Lung (tissue), 12 donors: ENCODE results near the gene BCO2. TPM values are rescaled to one million over a fixed set of nuclear protein-coding genes. Genes with fewer than 3 reads are reported as not detected.

ENCODE experiments used
- ATAC-seq: fragments of 200-7000 bp; cut with Tn5 transposase; one replicate; pipeline ENCODE4 v1.9.1; 2020; ENCODE audit warnings: moderate number of reproducible peaks; ENCODE audit not compliant: insufficient read depth, low FRiP score
- DNase-seq, 3 donors: peaks; one replicate each; pipeline ENCODE4 v3.0.0-alpha.2; 2013 to 2017
- H3K27ac ChIP-seq, 2 donors: one replicate each; pipeline ENCODE4 v1.5.1; 2013; ENCODE audit warnings: mild to moderate bottlenecking in 2 of 2, moderate library complexity in 2 of 2, control low read depth in 1 of 2, inconsistent platforms in 1 of 2, low read depth in 1 of 2, low read length in 1 of 2
- H3K27me3 ChIP-seq, 3 donors: one replicate each; pipeline ENCODE4 v1.5.1; 2013; ENCODE audit warnings: low read length in 2 of 3; ENCODE audit not compliant: control insufficient read depth in 3 of 3, insufficient read depth in 3 of 3
- H3K36me3 ChIP-seq, 4 donors: one replicate each; pipeline ENCODE4 v1.5.1; 2013; ENCODE audit warnings: low read length in 4 of 4, mild to moderate bottlenecking in 1 of 4, moderate library complexity in 1 of 4; ENCODE audit not compliant: control insufficient read depth in 4 of 4, insufficient read depth in 4 of 4
- H3K4me1 ChIP-seq, 5 donors: one replicate each; pipeline ENCODE4 v1.5.1; 2013; ENCODE audit warnings: low read length in 5 of 5, mild to moderate bottlenecking in 2 of 5, moderate library complexity in 1 of 5; ENCODE audit not compliant: control insufficient read depth in 5 of 5, insufficient read depth in 5 of 5
- H3K4me3 ChIP-seq: one replicate; pipeline ENCODE4 v1.5.1; 2013; ENCODE audit warnings: mild to moderate bottlenecking, control low read depth, moderate library complexity
- H3K9ac ChIP-seq, 2 donors: one replicate each; pipeline ENCODE4 v1.5.1; 2013; ENCODE audit warnings: low read length in 2 of 2, control low read depth in 1 of 2; ENCODE audit not compliant: insufficient read depth in 1 of 2
- H3K9me3 ChIP-seq, 4 donors: one replicate each; pipeline ENCODE4 v1.5.1; 2013; ENCODE audit warnings: low read length in 3 of 4, mild to moderate bottlenecking in 1 of 4, moderate library complexity in 1 of 4; ENCODE audit not compliant: control insufficient read depth in 4 of 4, insufficient read depth in 3 of 4
- CTCF ChIP-seq: IDR thresholded peaks from 2 replicates; pipeline ENCODE4 v1.5.1; 2012; ENCODE audit warnings: mild to moderate bottlenecking; ENCODE audit errors: control extremely low read depth, extremely low read depth
- WGBS, 2 donors: extraction: QIAGEN DNeasy Blood & Tissue Kit; methylation state at CpG; one replicate each; pipeline ENCODE4 v1.1.7; 2013; 5-methylcytosine and 5-hydroxymethylcytosine counted together
- polyA plus RNA-seq, 2 donors: library from polyadenylated mRNA; stranded (reverse); fragments of 200-250 nt; gene quantifications; one replicate each; pipeline ENCODE4 v1.2.1, GENCODE V29; 2013
- total RNA-seq, 2 donors: library from RNA; depleted of rRNA in 1 of 2; stranded (reverse); fragments of >200 nt in 1 of 2; gene quantifications; one replicate each; pipeline ENCODE4 v1.2.1, GENCODE V29; 2014 to 2021
- donor health status: control.
- donor health status: control.
- donor health status: Bipolar disorder and iron deficiency.
- donor health status: healthy.
- donor health status: DM: yes; HTN: yes; CAD: no.

BCO2 gene
- total and polyA plus RNA-seq, 4 donors: 2.8 to 20.3 (median 6.7) TPM

- Histone ChIP-seq H3K4me1 (no peaks in the 10 kb centered on the region), H3K36me3 (peaks cover 0 to 2% (median 0%) of the 10 kb centered on the region in 4 donors), H3K9ac (no peak overlapping the region), H3K27ac (no peak overlapping the region), H3K27me3 (no peaks in the 10 kb centered on the region), H3K9me3 (no peaks in the 10 kb centered on the region), H3K4me3 (no peak overlapping the region)
- WGBS, 2 donors: 41 to 77% methylated on average over 5 of the region's 5 CpGs
- DNase-seq (peak in 2 of 3 donors; percentile 12), ATAC-seq (peak; percentile 52)
- TF ChIP-seq CTCF: no peak
Measured at GRCh38 chr11:112129656-112130055, 45.7 kb upstream of the BCO2 start.

GRCh38 chr11:112132737-112133136, 42.6 kb upstream of the BCO2 start:
- Histone ChIP-seq H3K27ac (no peak overlapping the region), H3K4me1 (no peaks in the 10 kb centered on the region), H3K9ac (no peak overlapping the region), H3K4me3 (no peak overlapping the region), H3K9me3 (no peaks in the 10 kb centered on the region), H3K36me3 (peaks cover 0 to 2% (median 0%) of the 10 kb centered on the region in 4 donors), H3K27me3 (no peaks in the 10 kb centered on the region)
- 42 to 67% methylated on average over 2 of the region's 2 CpGs for WGBS, 2 donors
- no peak for ATAC-seq
- no peak for DNase-seq
- TF ChIP-seq CTCF: no peak

- 92 to 99% methylated on average over 2 to 3 of the region's 4 CpGs for WGBS, 2 donors
- Histone ChIP-seq H3K27ac (no peak overlapping the region), H3K4me3 (no peak overlapping the region), H3K27me3 (no peaks in the 10 kb centered on the region), H3K36me3 (no peaks in the 10 kb centered on the region), H3K9ac (no peak overlapping the region), H3K4me1 (no peaks in the 10 kb centered on the region), H3K9me3 (no peaks in the 10 kb centered on the region)
- DNase-seq (no peak), ATAC-seq (no peak)
- TF ChIP-seq CTCF: no peak
Measured at GRCh38 chr11:112134473-112134872, 40.8 kb upstream of the BCO2 start.

DNA sequence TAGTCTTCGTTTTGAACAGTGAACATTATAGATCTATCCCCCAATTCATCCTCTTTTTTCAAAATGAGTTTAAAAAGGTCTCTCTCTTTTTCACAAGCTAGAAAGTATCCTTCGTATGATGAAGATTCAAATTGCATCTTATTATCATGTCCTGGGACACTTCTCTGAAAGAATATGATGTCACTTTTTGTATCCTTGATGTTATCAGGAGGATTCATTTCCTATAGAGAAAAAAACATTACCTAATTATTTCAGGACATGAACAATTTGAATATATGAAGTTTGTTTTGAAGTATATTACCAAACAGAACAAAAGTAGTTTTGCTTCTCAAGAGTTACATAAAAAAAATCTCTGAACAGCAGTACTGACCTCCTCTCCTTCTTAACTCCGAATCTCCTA, 31.7 kb upstream of the BCO2 start:
- Histone ChIP-seq H3K27me3 (no peaks in the 10 kb centered on the region), H3K4me3 (no peak overlapping the region), H3K9me3 (peaks cover 0 to 2% (median 0%) of the 10 kb centered on the region in 4 donors), H3K4me1 (no peaks in the 10 kb centered on the region), H3K27ac (no peak overlapping the region), H3K9ac (no peak overlapping the region), H3K36me3 (peaks cover 0 to 2% (median 0%) of the 10 kb centered on the region in 4 donors)
- DNase-seq (no peak), ATAC-seq (no peak)
- no peak for TF ChIP-seq CTCF
- WGBS, 2 donors: 93 to 95% methylated on average over 3 of the region's 3 CpGs
